Keratinocyte (primary cell): ENCODE measurements around the gene OR5L1. TPM values are rescaled to one million over a fixed set of nuclear protein-coding genes. Genes with fewer than 3 reads are reported as not detected.

Experiments used
- DNase-seq: peaks from one replicate; pipeline ENCODE4 v3.0.0-alpha.2; 2011; ENCODE audit warnings: low read depth, missing footprints, low spot score
- FAIRE-seq: peaks from 2 replicates; lab custom pipeline; 2011; peaks lifted over from hg19 to GRCh38; lab: Jason Lieb, UNC
- H2AFZ ChIP-seq: 2 replicates; pipeline ENCODE4 v1.6.0; 2012; ENCODE audit warnings: low read length, control low read depth, inconsistent platforms; ENCODE audit not compliant: control insufficient read depth
- H3K27ac ChIP-seq: 2 replicates; pipeline ENCODE4 v1.5.1; 2011; ENCODE audit warnings: low read length; ENCODE audit not compliant: control insufficient read depth, insufficient read depth
- H3K27me3 ChIP-seq: 3 replicates; pipeline ENCODE4 v1.6.0; 2011; ENCODE audit warnings: low read length; ENCODE audit not compliant: control insufficient read depth, insufficient read depth; ENCODE audit errors: extremely low read depth
- H3K36me3 ChIP-seq, 2 experiments: 2 replicates in 1 of 2; 3 replicates in 1 of 2; pipeline ENCODE4 v1.5.1; 2011; ENCODE audit warnings: low read length in 2 of 2, mild to moderate bottlenecking in 1 of 2; ENCODE audit not compliant: control insufficient read depth in 2 of 2, insufficient read depth in 2 of 2; ENCODE audit errors: extremely low read depth in 1 of 2
- H3K4me1 ChIP-seq: 3 replicates; pipeline ENCODE4 v1.5.1; 2011; ENCODE audit warnings: low read length; ENCODE audit not compliant: control insufficient read depth, insufficient read depth; ENCODE audit errors: extremely low read depth
- H3K4me2 ChIP-seq: 3 replicates; pipeline ENCODE4 v1.6.0; 2011; ENCODE audit warnings: low read depth, low read length; ENCODE audit not compliant: control insufficient read depth, insufficient read depth; ENCODE audit errors: extremely low read depth
- H3K4me3 ChIP-seq, 3 experiments: fragments of 200-600 bp in 1 of 3; sonication (generic) in 1 of 3; 2 replicates in 2 of 3; 3 replicates in 1 of 3; pipeline ENCODE4 v1.5.1; 2011 to 2016; ENCODE audit warnings: low read length in 3 of 3, mild to moderate bottlenecking in 3 of 3, control low read depth in 2 of 3, inconsistent platforms in 1 of 3, low read depth in 1 of 3, mixed read lengths in 1 of 3, mixed run types in 1 of 3, moderate library complexity in 1 of 3; ENCODE audit not compliant: control insufficient read depth in 2 of 3, insufficient read depth in 2 of 3; ENCODE audit errors: extremely low read depth in 1 of 3
- H3K79me2 ChIP-seq: 2 replicates; pipeline ENCODE4 v1.6.0; 2012; ENCODE audit warnings: low read length; ENCODE audit not compliant: control insufficient read depth, insufficient read depth
- H3K9ac ChIP-seq: 3 replicates; pipeline ENCODE4 v1.6.0; 2011; ENCODE audit warnings: low read length; ENCODE audit not compliant: control insufficient read depth, insufficient read depth; ENCODE audit errors: extremely low read depth
- H3K9me1 ChIP-seq: 3 replicates; pipeline ENCODE4 v1.6.0; 2011; ENCODE audit warnings: low read length; ENCODE audit not compliant: control insufficient read depth, insufficient read depth; ENCODE audit errors: extremely low read depth
- H3K9me3 ChIP-seq: 2 replicates; pipeline ENCODE4 v1.5.1; 2012; ENCODE audit warnings: low read depth, low read length; ENCODE audit not compliant: control insufficient read depth
- H4K20me1 ChIP-seq: 3 replicates; pipeline ENCODE4 v1.6.0; 2011; ENCODE audit warnings: low read length; ENCODE audit not compliant: control insufficient read depth, insufficient read depth; ENCODE audit errors: extremely low read depth
- CTCF ChIP-seq, 3 experiments: IDR thresholded peaks in 1 of 3; conservative IDR thresholded peaks in 1 of 3; optimal IDR thresholded peaks in 1 of 3; 2 replicates in 2 of 3; 3 replicates in 1 of 3; pipeline versions ENCODE3 to v1.5.1; 2011; ENCODE audit warnings: low read length in 3 of 3, mild to moderate bottlenecking in 3 of 3, moderate library complexity in 2 of 3, control low read depth in 1 of 3, inconsistent platforms in 1 of 3; ENCODE audit not compliant: insufficient read depth in 2 of 3; ENCODE audit errors: extremely low read depth in 1 of 3
- EZH2 ChIP-seq: IDR thresholded peaks from one replicate; pipeline ENCODE4 v1.6.1; 2012; ENCODE audit warnings: inconsistent platforms, mild to moderate bottlenecking, low read length, moderate library complexity
- dilution Hi-C: fragments of 300-500 bp; cut with MboI; formaldehyde crosslinking; loops from one replicate; pipeline ENCODE4 v1.7.0; 2020; ENCODE audit warnings: low sequenced_read_pairs; ENCODE audit not compliant: extremely low pct_ligation_motif_present
- polyA plus RNA-seq, 5 experiments: library from polyadenylated mRNA; depleted of rRNA in 3 of 5; stranded (reverse) in 3 of 5; stranded (forward) in 1 of 5; unstranded in 1 of 5; fragments of >200 nt; gene quantifications; 1 replicate in 1 of 5; 2 replicates in 3 of 5; 3 replicates in 1 of 5; pipeline versions ENCODE4 v1.2.1 to v1.2.3, GENCODE V29; 2011 to 2012; ENCODE audit warnings: missing spikeins in 2 of 5, low read depth in 1 of 5, low replicate concordance in 1 of 5

Gene OR5L1
- polyA plus RNA-seq, 1 donor (not counting 4 experiments of a cell fraction or from before 2014, with no cell fraction given), result not detected

- Histone ChIP-seq H3K9ac (no peak overlapping the region), H4K20me1 (no peaks in the 10 kb centered on the region), H3K4me1 (no peaks in the 10 kb centered on the region), H3K4me3 (no peak overlapping the region), H3K79me2 (no peaks in the 10 kb centered on the region), H3K9me3 (no peaks in the 10 kb centered on the region), H3K4me2 (no peak overlapping the region), H2AFZ (no peak overlapping the region), H3K27me3 (no peaks in the 10 kb centered on the region), H3K27ac (no peak overlapping the region), H3K36me3 (no peaks in the 10 kb centered on the region), H3K9me1 (no peaks in the 10 kb centered on the region)
- dilution Hi-C loops, result no loop called here
- DNase-seq (no peak), FAIRE-seq (no peak)
- TF ChIP-seq EZH2 (no peak), CTCF (optimal IDR thresholded peaks at IDR 0.05 in 1 of 3, IDR thresholded peaks at IDR 0.05 in 1 of 3, conservative IDR thresholded peaks at IDR 0.05 in 1 of 3; ENCODE audit: extremely low read depth in 1 of 3, insufficient read depth in 2 of 3, low read length in 3 of 3) (no peak)
These were observed 37.9 kb downstream of the OR5L1 start for GRCh38 chr11:55849037-55849436.

GRCh38 chr11:55852141-55852540 is 41.0 kb downstream of the OR5L1 start:
- no peaks in the 10 kb centered on the region for H3K79me2 ChIP-seq
- H3K9me1 ChIP-seq, result no peaks in the 10 kb centered on the region
- no peak overlapping the region for H3K4me3 ChIP-seq
- DNase-seq (no peak), FAIRE-seq (no peak)
- no peaks in the 10 kb centered on the region for H3K36me3 ChIP-seq
- no peak overlapping the region for H3K9ac ChIP-seq
- dilution Hi-C loops, result no loop called here
- H3K4me2 ChIP-seq, result no peak overlapping the region
- H3K4me1 ChIP-seq, result no peaks in the 10 kb centered on the region
- H3K27me3 ChIP-seq, result no peaks in the 10 kb centered on the region
- no peaks in the 10 kb centered on the region for H3K9me3 ChIP-seq
- no peaks in the 10 kb centered on the region for H4K20me1 ChIP-seq
- H3K27ac ChIP-seq, result no peak overlapping the region
- no peak for TF ChIP-seq CTCF (optimal IDR thresholded peaks at IDR 0.05 in 1 of 3, IDR thresholded peaks at IDR 0.05 in 1 of 3, conservative IDR thresholded peaks at IDR 0.05 in 1 of 3; ENCODE audit: extremely low read depth in 1 of 3, insufficient read depth in 2 of 3, low read length in 3 of 3)
- TF ChIP-seq EZH2, result no peak
- H2AFZ ChIP-seq, result no peak overlapping the region
